GM19025 (cell line): ENCODE measurements around the gene CNNM4.

Experiments
- ATAC-seq: cut with Tn5 transposase; IDR thresholded peaks from one replicate; pipeline ENCODE4 v1.9.1; 2021; ENCODE audit warnings: mild to moderate bottlenecking, low read depth, moderate library complexity; ENCODE audit not compliant: unreplicated experiment

Gene CNNM4

GRCh38 chr2:96826546-96827278 lies 66.0 kb downstream of the CNNM4 start:
- no peak for ATAC-seq

GRCh38 chr2:96828436-96828835 lies 67.7 kb downstream of the CNNM4 start:
- ATAC-seq, result no peak

GRCh38 chr2:96828874-96829273 lies 68.2 kb downstream of the CNNM4 start:
- ATAC-seq, result no peak

GRCh38 chr2:96830044-96830562 lies 69.4 kb downstream of the CNNM4 start:
- no peak for ATAC-seq

- no peak for ATAC-seq
Measured at GRCh38 chr2:96831679-96832078, 71.0 kb downstream of the CNNM4 start.

GRCh38 chr2:96832408-96832753 lies 71.7 kb downstream of the CNNM4 start:
- ATAC-seq, result no peak

- no peak for ATAC-seq
Measured at GRCh38 chr2:96832754-96833507, 72.2 kb downstream of the CNNM4 start.

- no peak for ATAC-seq
Measured at GRCh38 chr2:96835830-96836229, 75.1 kb downstream of the CNNM4 start.

GRCh38 chr2:96837575-96837974 lies 76.9 kb downstream of the CNNM4 start:
- no peak for ATAC-seq

GRCh38 chr2:96838345-96839292 lies 77.9 kb downstream of the CNNM4 start:
- ATAC-seq, result no peak

- peak; percentile 79 for ATAC-seq
Measured at GRCh38 chr2:96839293-96839874, 78.7 kb downstream of the CNNM4 start.

GRCh38 chr2:96839875-96840850 lies 79.5 kb downstream of the CNNM4 start:
- no peak for ATAC-seq

- no peak for ATAC-seq
Measured at GRCh38 chr2:96841701-96842495, 81.2 kb downstream of the CNNM4 start.

- ATAC-seq, result no peak
Measured at GRCh38 chr2:96842600-96842999, 81.9 kb downstream of the CNNM4 start.

GRCh38 chr2:96843538-96844268 lies 83.0 kb downstream of the CNNM4 start, which contains the start of gene ANKRD23:
Gene ANKRD23, minus strand, starts transcription at chr2:96844021. Its CDS starts 29 bp downstream, at chr2:96843992.
- no peak for ATAC-seq

- ATAC-seq, result no peak
Measured at GRCh38 chr2:96844405-96844808, 83.7 kb downstream of the CNNM4 start.

- no peak for ATAC-seq
Measured at GRCh38 chr2:96846825-96847224, 86.1 kb downstream of the CNNM4 start.

- ATAC-seq, result no peak
Measured at GRCh38 chr2:96847586-96847985, 86.9 kb downstream of the CNNM4 start.
